Activated T-helper 2 cell treated with anti-CD3 and anti-CD28 coated beads, Interferon-gamma antibody, Interleukin-2, Interleukin-4, amounts not matched to agents 10 μg/mL and 5 μg/mL and 100 μg/mL, durations not matched to agents 14 hours and 24 hours and 36 hours (primary cell): Measurements from ENCODE around the gene SLAMF7. TPM values are rescaled to one million over a fixed set of nuclear protein-coding genes. Genes with fewer than 3 reads are reported as not detected.
A peak's percentile ranks its signal among the peaks of the same experiment; 100 is the strongest.
"Not testable (repeated sequence)": the region's sequence is repeated elsewhere in the genome, so short reads cannot be mapped to it uniquely, and the experiment has no call there.

Experiments used
- DNase-seq: peaks from one replicate; pipeline ENCODE4 v3.0.0; 2021; ENCODE audit warnings: low spot score
- H3K27ac Mint-ChIP-seq: one replicate; pipeline ENCODE4 v1.8.0; 2021; ENCODE audit warnings: mixed read lengths
- H3K27me3 Mint-ChIP-seq: one replicate; pipeline ENCODE4 v1.8.0; 2021; ENCODE audit warnings: low read depth, mixed read lengths
- H3K36me3 Mint-ChIP-seq: one replicate; pipeline ENCODE4 v1.8.0; 2021; ENCODE audit warnings: low read depth, mixed read lengths
- H3K4me1 Mint-ChIP-seq: one replicate; pipeline ENCODE4 v1.8.0; 2021; ENCODE audit warnings: low read depth, mixed read lengths
- H3K4me3 Mint-ChIP-seq: one replicate; pipeline ENCODE4 v1.8.0; 2021; ENCODE audit warnings: low read depth, mild to moderate bottlenecking, moderate library complexity, mixed read lengths
- H3K9me3 Mint-ChIP-seq: one replicate; pipeline ENCODE4 v1.8.0; 2021; ENCODE audit warnings: mixed read lengths
- intact Hi-C: fragments of 100-400 bp; cut with micrococcal nuclease; formaldehyde crosslinking; loops from one replicate; pipeline ENCODE4 v1.15.1; 2023
- total RNA-seq: library from RNA; stranded (reverse); gene quantifications from 2 replicates; pipeline ENCODE4 v1.2.3, GENCODE V29; 2022

Gene SLAMF7
- total RNA-seq, 1 donor from 2014 or later, result 5.5 TPM

- Mint-ChIP-seq H3K36me3 (no peaks in the 10 kb centered on the region), H3K4me3 (no peak overlapping the region), H3K27me3 (no peaks in the 10 kb centered on the region), H3K27ac (no peak overlapping the region), H3K4me1 (peaks cover 34% of the 10 kb centered on the region), H3K9me3 (no peaks in the 10 kb centered on the region)
- DNase-seq, result no peak
- intact Hi-C loops, result no loop called here
Measured at GRCh38 chr1:160724465-160725242, 14.4 kb upstream of the SLAMF7 start.

DNA sequence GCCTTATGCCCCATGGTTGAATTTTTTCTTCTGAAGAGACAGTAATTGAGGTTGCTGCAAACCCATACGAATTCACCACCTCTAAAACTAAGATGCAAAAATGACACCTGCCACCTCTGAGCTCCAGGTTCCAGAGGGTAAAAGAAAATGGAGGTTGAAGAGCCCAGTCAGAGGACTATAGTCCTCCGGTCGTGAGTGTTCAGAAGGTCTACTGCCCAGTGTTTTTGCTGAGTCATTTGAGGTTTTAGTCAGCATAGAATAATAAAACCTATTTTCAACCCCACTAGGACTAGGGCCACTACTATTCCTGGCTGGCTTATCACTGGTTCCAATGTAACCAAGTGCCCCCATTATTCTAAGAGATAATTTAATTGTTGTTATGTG lies 12.9 kb upstream of the SLAMF7 start:
- intact Hi-C loops, result loop anchor here (1.0 to 2.0 kb wide), 4 partner anchors 9 to 225 kb away; no protein-coding TSS in a partner anchor
- Mint-ChIP-seq H3K4me1 (peaks cover 28% of the 10 kb centered on the region), H3K9me3 (no peaks in the 10 kb centered on the region), H3K36me3 (no peaks in the 10 kb centered on the region), H3K27me3 (no peaks in the 10 kb centered on the region), H3K4me3 (no peak overlapping the region), H3K27ac (no peak overlapping the region)
- no peak for DNase-seq

GRCh38 chr1:160726498-160727315 lies 12.3 kb upstream of the SLAMF7 start:
- H3K9me3 Mint-ChIP-seq, result peaks cover 3% of the 10 kb centered on the region
- intact Hi-C loops, result loop anchor here (1.0 to 2.0 kb wide), 6 partner anchors 9 to 225 kb away; no protein-coding TSS in a partner anchor
- DNase-seq, result peak; percentile 54

GRCh38 chr1:160727316-160727640 lies 11.8 kb upstream of the SLAMF7 start:
- Mint-ChIP-seq H3K4me1 (peaks cover 34% of the 10 kb centered on the region), H3K27ac (no peak overlapping the region), H3K36me3 (peaks cover 5% of the 10 kb centered on the region), H3K9me3 (peaks cover 8% of the 10 kb centered on the region), H3K27me3 (no peaks in the 10 kb centered on the region), H3K4me3 (no peak overlapping the region)
- intact Hi-C loops, result loop anchor here (1.0 to 2.0 kb wide), 4 partner anchors 41 to 150 kb away; no protein-coding TSS in a partner anchor
- DNase-seq, result no peak

More at GRCh38 chr1:160726498-160727315, 12.3 kb upstream of the SLAMF7 start:
- Mint-ChIP-seq H3K36me3 (no peaks in the 10 kb centered on the region), H3K27me3 (no peaks in the 10 kb centered on the region), H3K27ac (no peak overlapping the region), H3K4me3 (no peak overlapping the region), H3K4me1 (peaks cover 30% of the 10 kb centered on the region)

DNA sequence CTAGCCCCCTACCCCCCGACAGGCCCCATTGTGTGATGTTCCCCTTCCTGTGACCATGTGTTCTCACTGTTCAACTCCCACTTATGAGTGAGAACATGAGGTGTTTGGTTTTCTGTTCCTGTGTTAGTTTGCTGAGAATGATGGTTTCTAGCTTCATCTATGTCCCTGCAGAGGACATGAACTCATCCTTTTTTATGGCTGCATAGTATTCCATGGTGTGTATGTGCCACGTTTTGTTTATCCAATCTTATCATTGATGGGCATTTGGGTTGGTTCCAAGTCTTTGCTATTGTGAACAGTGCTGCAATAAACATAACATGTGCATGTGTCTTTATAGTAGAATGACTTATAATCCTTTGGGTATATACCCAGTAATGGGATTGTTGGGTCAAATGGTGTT lies 7.5 kb upstream of the SLAMF7 start:
- peaks cover 46% of the 10 kb centered on the region for H3K36me3 Mint-ChIP-seq
- H3K4me3 Mint-ChIP-seq, H3K27ac Mint-ChIP-seq, intact Hi-C loops, DNase-seq, H3K27me3 Mint-ChIP-seq: not testable (repeated sequence)
- peaks cover 33% of the 10 kb centered on the region for H3K4me1 Mint-ChIP-seq
- H3K9me3 Mint-ChIP-seq, result peaks cover 48% of the 10 kb centered on the region

GRCh38 chr1:160731990-160732389 lies 7.1 kb upstream of the SLAMF7 start:
- Mint-ChIP-seq H3K27ac (peak overlapping the region; percentile 20), H3K36me3 (peaks cover 50% of the 10 kb centered on the region), H3K9me3 (peaks cover 52% of the 10 kb centered on the region), H3K4me3 (no peak overlapping the region), H3K27me3 (no peaks in the 10 kb centered on the region), H3K4me1 (peaks cover 33% of the 10 kb centered on the region)
- intact Hi-C loops, result no loop called here
- no peak for DNase-seq

- no peak overlapping the region for H3K4me3 Mint-ChIP-seq
- H3K36me3 Mint-ChIP-seq, result peaks cover 55% of the 10 kb centered on the region
- intact Hi-C loops, result no loop called here
- no peak for DNase-seq
- H3K9me3 Mint-ChIP-seq, result peaks cover 64% of the 10 kb centered on the region
- no peaks in the 10 kb centered on the region for H3K27me3 Mint-ChIP-seq
- H3K4me1 Mint-ChIP-seq, result peaks cover 42% of the 10 kb centered on the region
- H3K27ac Mint-ChIP-seq, result peak overlapping the region; percentile 79
Measured at GRCh38 chr1:160733898-160734297, 5.1 kb upstream of the SLAMF7 start.

DNA sequence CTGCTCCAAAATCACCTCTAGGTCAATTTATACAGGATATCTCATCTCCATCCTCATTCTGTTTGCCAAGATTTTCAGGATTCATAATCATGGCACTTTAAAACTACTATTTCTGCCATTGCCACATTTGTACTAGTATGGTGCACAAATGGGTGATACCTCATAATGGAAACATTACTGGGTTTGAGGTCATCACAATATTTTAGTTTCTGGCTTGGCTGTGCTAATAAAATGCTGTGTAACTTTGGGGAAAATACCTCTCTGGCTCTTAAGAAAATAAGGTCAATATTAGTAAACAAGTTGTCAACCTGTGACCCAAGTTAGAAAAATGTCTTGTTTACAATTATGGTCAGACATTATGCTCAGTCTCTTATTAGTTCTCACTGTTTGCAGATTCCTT lies 4.7 kb upstream of the SLAMF7 start:
- no peak for DNase-seq
- Mint-ChIP-seq H3K4me3 (no peak overlapping the region), H3K36me3 (peaks cover 55% of the 10 kb centered on the region), H3K27ac (peak overlapping the region; percentile 79), H3K27me3 (no peaks in the 10 kb centered on the region), H3K9me3 (peaks cover 64% of the 10 kb centered on the region), H3K4me1 (peaks cover 46% of the 10 kb centered on the region)
- intact Hi-C loops, result no loop called here

DNA sequence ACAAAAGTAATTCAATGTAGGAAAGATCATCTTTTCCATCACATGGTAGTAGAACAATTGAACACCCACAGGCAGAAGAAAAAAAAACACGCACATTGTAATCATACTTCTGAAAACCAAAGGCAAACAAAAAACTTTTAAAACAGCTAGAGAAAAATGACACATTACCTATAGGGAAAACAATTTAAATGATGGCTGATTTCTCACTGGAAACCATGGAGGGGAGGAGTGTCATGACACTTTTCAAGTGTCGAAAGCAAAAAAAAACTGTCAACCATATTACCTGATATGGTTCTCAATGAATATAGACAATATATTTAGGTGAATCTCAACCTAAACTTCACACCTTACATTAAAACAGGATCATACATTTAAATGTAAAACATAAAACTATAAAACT lies 776 bp upstream of the SLAMF7 start:
- H3K36me3 Mint-ChIP-seq, result peaks cover 47% of the 10 kb centered on the region
- peak overlapping the region; percentile 28 for H3K27ac Mint-ChIP-seq
- peaks cover 46% of the 10 kb centered on the region for H3K9me3 Mint-ChIP-seq
- no peak for DNase-seq
- H3K27me3 Mint-ChIP-seq, result no peaks in the 10 kb centered on the region
- peaks cover 57% of the 10 kb centered on the region for H3K4me1 Mint-ChIP-seq
- no peak overlapping the region for H3K4me3 Mint-ChIP-seq
- intact Hi-C loops, result no loop called here

DNA sequence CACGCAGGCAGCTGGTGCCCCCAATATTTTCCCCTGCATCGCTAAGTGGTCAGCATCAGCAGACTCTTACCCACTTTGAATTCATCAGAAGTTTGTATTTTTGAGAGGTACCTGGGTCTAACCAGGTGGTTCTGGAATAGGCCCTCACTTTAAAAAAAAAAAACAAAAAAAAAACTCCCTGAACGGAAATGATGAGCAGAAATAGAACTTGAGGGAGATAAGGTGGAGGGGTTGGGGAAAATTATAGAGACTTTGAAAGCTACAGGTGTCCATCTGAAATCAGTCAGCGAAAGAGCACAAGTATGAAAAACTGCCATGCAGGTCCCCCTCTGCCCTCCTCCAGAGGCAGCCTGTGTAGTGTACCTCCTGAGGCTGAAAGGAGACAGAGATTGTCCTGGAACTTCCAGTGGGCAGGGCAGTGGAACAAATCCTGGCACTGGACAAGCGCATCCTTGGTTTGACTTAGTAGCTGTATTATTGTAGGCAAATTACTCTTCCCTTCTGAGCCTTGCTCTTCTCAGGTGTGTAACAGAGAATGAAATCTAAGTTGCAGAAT lies 1.2 kb downstream of the SLAMF7 start:
- no peaks in the 10 kb centered on the region for H3K27me3 Mint-ChIP-seq
- no peak overlapping the region for H3K4me3 Mint-ChIP-seq
- peaks cover 61% of the 10 kb centered on the region for H3K4me1 Mint-ChIP-seq
- intact Hi-C loops, result no loop called here
- H3K9me3 Mint-ChIP-seq, result peaks cover 27% of the 10 kb centered on the region
- H3K27ac Mint-ChIP-seq, result no peak overlapping the region
- peaks cover 33% of the 10 kb centered on the region for H3K36me3 Mint-ChIP-seq
- DNase-seq, result no peak

- H3K27ac Mint-ChIP-seq, result peak overlapping the region; percentile 8
- peak overlapping the region; percentile 3 for H3K4me3 Mint-ChIP-seq
- no peaks in the 10 kb centered on the region for H3K27me3 Mint-ChIP-seq
- peaks cover 19% of the 10 kb centered on the region for H3K9me3 Mint-ChIP-seq
- H3K36me3 Mint-ChIP-seq, result peaks cover 27% of the 10 kb centered on the region
- intact Hi-C loops, result no loop called here
- no peak for DNase-seq
- H3K4me1 Mint-ChIP-seq, result peaks cover 69% of the 10 kb centered on the region
Measured at GRCh38 chr1:160741092-160741501, 2.0 kb downstream of the SLAMF7 start.

- Mint-ChIP-seq H3K4me1 (peaks cover 74% of the 10 kb centered on the region), H3K27me3 (no peaks in the 10 kb centered on the region), H3K36me3 (peaks cover 20% of the 10 kb centered on the region), H3K27ac (peak overlapping the region; percentile 62), H3K9me3 (peaks cover 15% of the 10 kb centered on the region), H3K4me3 (no peak overlapping the region)
- intact Hi-C loops, result no loop called here
- no peak for DNase-seq
Measured at GRCh38 chr1:160741612-160742348, 2.7 kb downstream of the SLAMF7 start.
